Neural crest cell (in vitro differentiated cells): ENCODE data around the gene MYEF2. TPM values are rescaled to one million over a fixed set of nuclear protein-coding genes. Genes with fewer than 3 reads are reported as not detected.
A peak's percentile ranks its signal among the peaks of the same experiment; 100 is the strongest.

Experiments
- DNase-seq: peaks from one replicate; pipeline ENCODE4 v3.0.0; 2021; ENCODE audit warnings: low read depth, mixed read lengths, low spot score
- H3K27ac Mint-ChIP-seq: one replicate; pipeline ENCODE4 v1.8.0; 2021; ENCODE audit warnings: mild to moderate bottlenecking, mixed read lengths; ENCODE audit not compliant: unreplicated experiment
- H3K27me3 Mint-ChIP-seq: 2 replicates; pipeline ENCODE4 v1.8.0; 2021; ENCODE audit warnings: low read depth, mild to moderate bottlenecking, mixed read lengths
- H3K36me3 Mint-ChIP-seq: 2 replicates; pipeline ENCODE4 v1.8.0; 2021; ENCODE audit warnings: low read depth, mild to moderate bottlenecking, mixed read lengths
- H3K4me1 Mint-ChIP-seq: 2 replicates; pipeline ENCODE4 v1.8.0; 2021; ENCODE audit warnings: mixed read lengths
- H3K4me3 Mint-ChIP-seq: one replicate; pipeline ENCODE4 v1.8.0; 2021; ENCODE audit warnings: mild to moderate bottlenecking, mixed read lengths
- H3K9me3 Mint-ChIP-seq: 2 replicates; pipeline ENCODE4 v1.8.0; 2021; ENCODE audit warnings: mixed read lengths
- total RNA-seq: library from RNA; stranded (reverse); gene quantifications from 2 replicates; pipeline ENCODE4 v1.2.1, GENCODE V29; 2021
- TF ChIP-seq, protein P1 (sequence below): fragments of 200-600 bp; sonication (generic); conservative IDR thresholded peaks from 2 replicates; pipeline ENCODE4 v1.5.0; 2021; ENCODE audit warnings: antibody characterized with exemption, mild to moderate bottlenecking

MYEF2 gene
- total RNA-seq, 1 donor from 2014 or later: 110 TPM

DNA sequence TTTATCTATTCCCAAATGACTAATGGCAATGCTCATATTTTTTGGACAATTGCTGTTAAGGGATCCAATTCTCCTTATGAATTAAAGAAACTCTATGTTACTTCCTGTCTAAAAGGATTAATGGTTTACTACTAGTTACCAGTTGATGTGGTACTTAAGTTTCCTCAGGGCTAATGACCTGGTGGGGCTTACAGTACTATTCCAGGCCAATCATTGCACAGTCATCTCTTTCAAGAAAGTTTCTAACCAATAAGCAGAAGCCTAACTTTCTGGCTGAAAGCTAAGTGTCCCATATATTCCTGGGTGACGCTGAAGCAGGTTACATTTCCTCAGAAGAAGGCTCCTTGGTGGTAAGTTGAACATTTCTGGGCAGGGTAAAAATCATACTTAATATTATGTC, 27.9 kb upstream of the MYEF2 start, which contains the start of gene SLC12A1:
Gene SLC12A1, plus strand, starts transcription at position 322 of the 400 bp plus-strand sequence. CDS start 1,418 bp downstream, outside the sequence.
- TF ChIP-seq, protein P1, sequence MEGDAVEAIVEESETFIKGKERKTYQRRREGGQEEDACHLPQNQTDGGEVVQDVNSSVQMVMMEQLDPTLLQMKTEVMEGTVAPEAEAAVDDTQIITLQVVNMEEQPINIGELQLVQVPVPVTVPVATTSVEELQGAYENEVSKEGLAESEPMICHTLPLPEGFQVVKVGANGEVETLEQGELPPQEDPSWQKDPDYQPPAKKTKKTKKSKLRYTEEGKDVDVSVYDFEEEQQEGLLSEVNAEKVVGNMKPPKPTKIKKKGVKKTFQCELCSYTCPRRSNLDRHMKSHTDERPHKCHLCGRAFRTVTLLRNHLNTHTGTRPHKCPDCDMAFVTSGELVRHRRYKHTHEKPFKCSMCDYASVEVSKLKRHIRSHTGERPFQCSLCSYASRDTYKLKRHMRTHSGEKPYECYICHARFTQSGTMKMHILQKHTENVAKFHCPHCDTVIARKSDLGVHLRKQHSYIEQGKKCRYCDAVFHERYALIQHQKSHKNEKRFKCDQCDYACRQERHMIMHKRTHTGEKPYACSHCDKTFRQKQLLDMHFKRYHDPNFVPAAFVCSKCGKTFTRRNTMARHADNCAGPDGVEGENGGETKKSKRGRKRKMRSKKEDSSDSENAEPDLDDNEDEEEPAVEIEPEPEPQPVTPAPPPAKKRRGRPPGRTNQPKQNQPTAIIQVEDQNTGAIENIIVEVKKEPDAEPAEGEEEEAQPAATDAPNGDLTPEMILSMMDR: no peak
- Mint-ChIP-seq H3K4me1 (no peaks in the 10 kb centered on the region), H3K9me3 (no peaks in the 10 kb centered on the region), H3K27me3 (peaks cover 8% of the 10 kb centered on the region), H3K4me3 (no peak within 1 kb of the TSS), H3K27ac (no peak within 1 kb of the TSS), H3K36me3 (no peaks in the 10 kb centered on the region)
- no peak for DNase-seq

DNA sequence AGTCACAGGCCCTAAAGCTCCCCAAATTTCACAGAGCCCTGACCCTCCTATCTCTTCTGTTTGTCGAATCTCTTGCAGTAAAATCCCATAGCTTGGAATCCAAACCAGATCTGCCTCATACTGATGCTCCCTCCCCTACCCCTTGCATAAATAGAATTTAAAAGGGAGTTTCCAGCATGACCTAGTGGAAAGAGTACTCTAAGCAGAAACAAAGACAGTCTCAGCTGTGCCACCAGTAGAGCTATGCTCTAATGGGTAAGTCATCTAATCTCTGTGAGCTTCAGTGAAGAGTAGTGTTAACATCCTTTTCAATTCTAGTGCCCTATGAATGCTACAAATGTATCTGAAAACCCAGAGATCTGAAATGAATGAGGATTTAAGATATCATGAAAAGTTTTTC, 24.0 kb upstream of the MYEF2 start:
- Mint-ChIP-seq H3K9me3 (no peaks in the 10 kb centered on the region), H3K27me3 (peaks cover 24% of the 10 kb centered on the region), H3K4me3 (no peak overlapping the region), H3K27ac (no peak overlapping the region), H3K36me3 (no peaks in the 10 kb centered on the region), H3K4me1 (no peaks in the 10 kb centered on the region)
- TF ChIP-seq, protein P1: no peak
- DNase-seq: no peak

DNA sequence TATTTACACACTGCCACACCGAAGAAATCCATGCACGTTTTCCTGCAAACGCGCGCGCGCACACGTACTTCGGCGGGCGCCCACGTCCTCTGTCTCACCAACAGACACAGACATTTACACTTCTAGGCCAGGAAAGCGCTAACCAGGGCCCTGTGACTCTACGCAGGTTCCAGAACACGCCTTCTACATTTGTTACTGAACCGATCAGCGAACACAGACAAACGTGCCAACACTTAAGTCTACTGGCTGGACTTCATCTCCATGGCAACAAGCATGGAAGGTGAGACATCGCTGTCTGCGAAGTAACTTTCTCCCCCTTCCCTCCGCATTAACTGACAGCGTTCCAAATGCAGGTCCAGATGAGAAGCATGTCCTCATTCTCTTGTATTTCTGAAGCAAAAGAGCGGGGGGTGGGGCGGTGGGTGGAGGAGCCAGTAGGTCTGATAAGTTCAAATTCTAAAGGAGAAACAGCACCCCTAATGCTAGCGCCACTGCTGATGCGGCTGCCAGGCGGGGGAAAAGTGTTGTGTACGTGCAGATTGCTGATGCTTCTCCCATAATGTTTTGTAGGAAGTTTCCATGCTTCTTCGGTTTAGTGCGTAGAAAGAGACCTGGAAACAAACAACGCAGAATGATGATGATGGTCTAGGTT, 13.6 kb upstream of the MYEF2 start, which contains the start of gene CTXN2:
Gene CTXN2, plus strand, starts transcription at position 92 of the 652 bp plus-strand sequence. CDS start 9,636 bp downstream, outside the sequence.
- peaks cover 55% of the 10 kb centered on the region for H3K27me3 Mint-ChIP-seq
- DNase-seq: no peak
- no peaks in the 10 kb centered on the region for H3K4me1 Mint-ChIP-seq
- H3K36me3 Mint-ChIP-seq: no peaks in the 10 kb centered on the region
- no peak within 1 kb of the TSS for H3K4me3 Mint-ChIP-seq
- no peaks in the 10 kb centered on the region for H3K9me3 Mint-ChIP-seq
- TF ChIP-seq, protein P1: no peak
- H3K27ac Mint-ChIP-seq: no peak within 1 kb of the TSS

DNA sequence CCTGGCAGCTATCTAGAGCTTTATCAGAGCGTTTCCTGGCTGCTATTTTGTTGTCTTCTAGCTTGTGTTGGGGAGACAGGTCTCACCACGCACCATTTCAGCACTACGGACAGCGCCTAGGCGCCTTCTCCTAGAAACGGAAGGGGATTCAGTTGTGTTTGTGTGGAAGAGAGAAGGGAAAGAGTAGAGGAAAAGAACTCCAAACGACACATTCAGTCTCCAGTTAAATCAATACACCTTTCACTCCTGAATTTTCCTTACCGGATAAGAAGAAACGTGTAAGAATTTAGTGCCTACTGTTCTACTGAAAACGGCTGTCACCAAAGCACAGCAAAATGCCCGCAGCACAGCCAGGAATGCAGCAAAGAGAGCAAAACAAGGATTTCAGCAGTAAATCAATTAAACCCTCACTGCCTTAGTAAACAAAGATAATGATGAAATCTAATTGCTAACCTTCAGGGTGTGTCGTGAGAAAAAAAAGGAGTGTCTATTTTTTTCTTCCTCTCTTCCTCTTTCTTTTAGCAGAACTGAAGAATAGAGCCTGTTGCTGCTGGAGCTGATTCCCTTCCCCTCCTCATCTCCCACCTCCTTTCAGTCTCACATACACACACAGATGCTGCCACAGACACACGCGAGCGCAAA, 13.0 kb upstream of the MYEF2 start:
- Mint-ChIP-seq H3K36me3 (no peaks in the 10 kb centered on the region), H3K27me3 (peaks cover 54% of the 10 kb centered on the region), H3K27ac (no peak overlapping the region), H3K4me3 (no peak overlapping the region), H3K9me3 (no peaks in the 10 kb centered on the region), H3K4me1 (no peaks in the 10 kb centered on the region)
- TF ChIP-seq, protein P1: no peak
- peak; percentile 90 for DNase-seq

DNA sequence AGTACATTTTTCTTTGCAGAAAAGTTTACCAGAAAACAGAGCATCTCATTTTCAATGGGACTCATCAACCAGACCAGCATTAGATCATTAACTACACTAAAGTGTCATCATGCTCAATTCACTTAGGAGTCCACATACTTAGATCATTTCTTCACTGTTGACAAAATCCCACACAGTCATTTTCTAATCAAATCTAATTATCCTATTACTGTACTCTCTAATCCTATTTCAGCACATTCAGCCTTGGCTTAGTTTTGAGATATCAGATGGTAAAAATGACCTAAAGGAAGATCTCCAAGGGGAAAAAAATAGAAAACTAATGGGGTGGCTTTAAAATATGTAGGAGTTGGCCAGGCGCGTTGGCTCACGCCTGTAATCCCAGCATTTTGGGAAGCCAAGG, 8.2 kb upstream of the MYEF2 start:
- TF ChIP-seq, protein P1: no peak
- Mint-ChIP-seq H3K36me3 (no peaks in the 10 kb centered on the region), H3K27me3 (peaks cover 32% of the 10 kb centered on the region), H3K4me1 (no peaks in the 10 kb centered on the region), H3K4me3 (no peak overlapping the region), H3K9me3 (no peaks in the 10 kb centered on the region), H3K27ac (no peak overlapping the region)
- no peak for DNase-seq
